Measurements from ENCODE around the gene ZNF430.

The ZNF430 gene

GRCh38 chr19:21084343-21084742, 63.9 kb downstream of the ZNF430 start:
- no peak overlapping the region for H3K4me3 ChIP-seq (replicated peaks in 1 of 2; ENCODE audit: low read depth in 2 of 2, low read length in 2 of 2)
- TF ChIP-seq CTCF (IDR thresholded peaks at IDR 0.05; ENCODE audit: low read depth, low read length), result no peak
- DNase-seq (ENCODE audit: low read depth in 2 of 2), result peak; percentile 24 to 66

GRCh38 chr19:21087871-21088270, 67.4 kb downstream of the ZNF430 start:
- TF ChIP-seq CTCF (IDR thresholded peaks at IDR 0.05; ENCODE audit: low read depth, low read length), result no peak
- no peak for DNase-seq (ENCODE audit: low read depth in 2 of 2)
- H3K4me3 ChIP-seq (replicated peaks in 1 of 2; ENCODE audit: low read depth in 2 of 2, low read length in 2 of 2), result no peak overlapping the region

- peak; percentile 6 to 71 for DNase-seq (ENCODE audit: low read depth in 2 of 2)
- no peak for TF ChIP-seq CTCF (IDR thresholded peaks at IDR 0.05; ENCODE audit: low read depth, low read length)
- H3K4me3 ChIP-seq (replicated peaks in 1 of 2; ENCODE audit: low read depth in 2 of 2, low read length in 2 of 2), result no peak overlapping the region
These were observed 71.7 kb downstream of the ZNF430 start for GRCh38 chr19:21092109-21092508.

- DNase-seq (ENCODE audit: low read depth in 2 of 2), result no peak
- H3K4me3 ChIP-seq (replicated peaks in 1 of 2; ENCODE audit: low read depth in 2 of 2, low read length in 2 of 2), result no peak overlapping the region
- no peak for TF ChIP-seq CTCF (IDR thresholded peaks at IDR 0.05; ENCODE audit: low read depth, low read length)
These were observed 74.0 kb downstream of the ZNF430 start for GRCh38 chr19:21094347-21095025.

GRCh38 chr19:21098291-21098690, 77.8 kb downstream of the ZNF430 start:
- no peak for TF ChIP-seq CTCF (IDR thresholded peaks at IDR 0.05; ENCODE audit: low read depth, low read length)
- no peak for DNase-seq (ENCODE audit: low read depth in 2 of 2)
- H3K4me3 ChIP-seq (replicated peaks in 1 of 2; ENCODE audit: low read depth in 2 of 2, low read length in 2 of 2), result no peak overlapping the region

- peak; percentile 6 to 20 for DNase-seq (ENCODE audit: low read depth in 2 of 2)
- no peak for TF ChIP-seq CTCF (IDR thresholded peaks at IDR 0.05; ENCODE audit: low read depth, low read length)
- H3K4me3 ChIP-seq (replicated peaks in 1 of 2; ENCODE audit: low read depth in 2 of 2, low read length in 2 of 2), result no peak overlapping the region
These were observed 81.2 kb downstream of the ZNF430 start for GRCh38 chr19:21101521-21102242.
